ENCODE results near the gene ATRNL1.

DNA sequence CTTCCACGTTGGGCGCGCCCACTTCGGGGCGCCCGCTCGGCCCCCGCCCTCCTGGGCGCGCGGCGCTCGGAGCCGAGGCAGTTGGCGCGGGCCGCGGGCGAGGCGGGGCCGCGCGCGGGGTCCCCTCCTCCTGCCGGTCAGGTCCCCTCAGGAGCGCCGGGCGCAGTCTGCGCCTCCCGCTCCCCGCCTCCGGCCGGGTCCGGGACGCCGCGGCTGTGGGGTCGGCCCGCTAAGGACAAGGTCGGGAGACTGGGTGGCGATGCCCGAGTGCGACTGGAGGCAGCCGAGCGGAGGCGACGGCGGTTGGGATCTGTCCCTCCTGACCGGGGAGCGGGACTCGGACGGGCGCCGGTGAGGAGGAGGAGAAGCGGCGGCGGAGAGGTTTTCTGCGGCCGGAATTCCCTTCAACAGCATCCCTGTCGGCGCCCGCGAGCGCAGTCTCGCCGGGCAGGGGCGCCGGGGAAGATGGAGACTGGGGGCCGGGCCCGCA, at the start of gene ATRNL1:
- TF ChIP-seq CEBPB (IDR thresholded peaks at IDR 0.05), result no peak
- no peak for TF ChIP-seq ELK1 (IDR thresholded peaks at IDR 0.05; ENCODE audit: low read depth, low read length)
- TF ChIP-seq CBX8 (IDR thresholded peaks at IDR 0.05), result no peak
- TF ChIP-seq JUNB (IDR thresholded peaks at IDR 0.05), result no peak

Measured in A549 (cell line).